ENCODE results near the gene HOXA4.

HOXA4 gene

DNA sequence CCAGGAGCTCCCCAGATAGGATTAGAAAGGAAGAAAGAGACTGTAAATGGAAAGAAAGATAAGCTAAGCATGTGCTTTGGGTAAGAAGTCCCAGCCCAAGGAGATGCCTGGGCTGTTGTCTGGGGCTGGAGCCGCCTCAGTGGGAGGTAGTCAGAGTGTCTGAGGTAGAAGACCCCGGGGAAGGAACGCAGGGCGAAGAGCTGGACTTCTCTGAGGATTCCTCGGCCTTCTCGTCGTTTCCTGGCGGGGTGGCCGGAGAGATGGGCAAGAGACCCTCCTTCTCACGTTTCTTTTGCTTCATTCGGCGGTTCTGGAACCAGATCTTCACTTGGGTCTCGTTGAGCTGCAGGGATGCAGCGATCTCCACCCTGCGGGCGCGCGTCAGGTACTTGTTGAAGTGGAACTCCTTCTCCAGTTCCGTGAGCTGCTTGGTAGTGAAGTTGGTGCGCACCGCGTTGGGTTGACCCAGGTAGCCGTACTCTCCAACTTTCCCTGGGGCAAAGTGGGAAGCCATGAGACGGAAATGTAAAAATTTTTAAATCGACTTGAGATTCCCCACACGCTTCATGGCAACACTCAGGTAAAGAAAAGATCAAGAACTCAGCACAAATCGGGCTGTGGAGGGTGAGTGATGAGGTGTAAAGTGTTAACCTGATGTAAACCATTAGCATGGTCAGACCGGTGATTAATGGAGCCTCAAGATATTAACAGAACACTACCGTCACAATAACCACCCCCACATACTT, 36.1 kb downstream of the HOXA4 start:
- TF ChIP-seq, protein P1, sequence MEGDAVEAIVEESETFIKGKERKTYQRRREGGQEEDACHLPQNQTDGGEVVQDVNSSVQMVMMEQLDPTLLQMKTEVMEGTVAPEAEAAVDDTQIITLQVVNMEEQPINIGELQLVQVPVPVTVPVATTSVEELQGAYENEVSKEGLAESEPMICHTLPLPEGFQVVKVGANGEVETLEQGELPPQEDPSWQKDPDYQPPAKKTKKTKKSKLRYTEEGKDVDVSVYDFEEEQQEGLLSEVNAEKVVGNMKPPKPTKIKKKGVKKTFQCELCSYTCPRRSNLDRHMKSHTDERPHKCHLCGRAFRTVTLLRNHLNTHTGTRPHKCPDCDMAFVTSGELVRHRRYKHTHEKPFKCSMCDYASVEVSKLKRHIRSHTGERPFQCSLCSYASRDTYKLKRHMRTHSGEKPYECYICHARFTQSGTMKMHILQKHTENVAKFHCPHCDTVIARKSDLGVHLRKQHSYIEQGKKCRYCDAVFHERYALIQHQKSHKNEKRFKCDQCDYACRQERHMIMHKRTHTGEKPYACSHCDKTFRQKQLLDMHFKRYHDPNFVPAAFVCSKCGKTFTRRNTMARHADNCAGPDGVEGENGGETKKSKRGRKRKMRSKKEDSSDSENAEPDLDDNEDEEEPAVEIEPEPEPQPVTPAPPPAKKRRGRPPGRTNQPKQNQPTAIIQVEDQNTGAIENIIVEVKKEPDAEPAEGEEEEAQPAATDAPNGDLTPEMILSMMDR (IDR thresholded peaks at IDR 0.05; ENCODE audit: low read depth, low read length, missing control alignments) = no peak
- H3K27me3 ChIP-seq (replicated peaks) = peaks cover 92% of the 10 kb centered on the region
- in situ Hi-C loops (cut with HindIII; ENCODE audit: low pct_ligation_motif_present, low sequenced_read_pairs) = no loop called here
- H3K36me3 ChIP-seq (replicated peaks) = no peaks in the 10 kb centered on the region
- H3K27ac ChIP-seq = no peak overlapping the region
- no peak for DNase-seq
- no peak overlapping the region for H3K4me3 ChIP-seq (ENCODE audit: low read depth, low read length)

GRCh38 chr7:27093184-27093895, 37.2 kb downstream of the HOXA4 start:
- in situ Hi-C loops (cut with HindIII; ENCODE audit: low pct_ligation_motif_present, low sequenced_read_pairs) = no loop called here
- Histone ChIP-seq H3K27me3 (replicated peaks) (peaks cover 89% of the 10 kb centered on the region), H3K36me3 (replicated peaks) (no peaks in the 10 kb centered on the region), H3K4me3 (ENCODE audit: low read depth, low read length) (no peak overlapping the region), H3K27ac (no peak overlapping the region)
- DNase-seq = no peak
- TF ChIP-seq, protein P1 (IDR thresholded peaks at IDR 0.05; ENCODE audit: low read depth, low read length, missing control alignments) = no peak

DNA sequence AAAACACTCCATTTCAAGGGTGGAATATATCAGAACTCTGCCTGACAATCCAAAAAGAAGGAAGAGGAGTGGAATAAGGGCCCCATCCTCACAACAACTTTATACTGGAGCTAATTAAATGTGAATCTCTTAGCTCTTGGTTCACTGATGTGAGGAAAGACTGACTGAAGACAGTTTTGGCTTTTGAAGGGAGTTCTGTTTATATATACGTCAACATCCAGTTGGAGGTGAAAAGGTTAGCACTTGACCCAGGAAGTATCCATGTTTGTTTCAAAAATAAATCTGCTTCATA, 37.8 kb downstream of the HOXA4 start:
- H3K4me3 ChIP-seq (ENCODE audit: low read depth, low read length) = no peak overlapping the region
- in situ Hi-C loops (cut with HindIII; ENCODE audit: low pct_ligation_motif_present, low sequenced_read_pairs) = no loop called here
- TF ChIP-seq, protein P1 (IDR thresholded peaks at IDR 0.05; ENCODE audit: low read depth, low read length, missing control alignments) = no peak
- DNase-seq = no peak
- H3K27ac ChIP-seq = no peak overlapping the region
- no peaks in the 10 kb centered on the region for H3K36me3 ChIP-seq (replicated peaks)
- H3K27me3 ChIP-seq (replicated peaks) = peaks cover 89% of the 10 kb centered on the region

- Histone ChIP-seq H3K36me3 (replicated peaks) (no peaks in the 10 kb centered on the region), H3K4me3 (ENCODE audit: low read depth, low read length) (no peak overlapping the region), H3K27me3 (replicated peaks) (peaks cover 89% of the 10 kb centered on the region), H3K27ac (no peak overlapping the region)
- TF ChIP-seq, protein P1 (IDR thresholded peaks at IDR 0.05; ENCODE audit: low read depth, low read length, missing control alignments) = no peak
- no peak for DNase-seq
- in situ Hi-C loops (cut with HindIII; ENCODE audit: low pct_ligation_motif_present, low sequenced_read_pairs) = no loop called here
These were observed 38.4 kb downstream of the HOXA4 start for GRCh38 chr7:27091941-27092818.

DNA sequence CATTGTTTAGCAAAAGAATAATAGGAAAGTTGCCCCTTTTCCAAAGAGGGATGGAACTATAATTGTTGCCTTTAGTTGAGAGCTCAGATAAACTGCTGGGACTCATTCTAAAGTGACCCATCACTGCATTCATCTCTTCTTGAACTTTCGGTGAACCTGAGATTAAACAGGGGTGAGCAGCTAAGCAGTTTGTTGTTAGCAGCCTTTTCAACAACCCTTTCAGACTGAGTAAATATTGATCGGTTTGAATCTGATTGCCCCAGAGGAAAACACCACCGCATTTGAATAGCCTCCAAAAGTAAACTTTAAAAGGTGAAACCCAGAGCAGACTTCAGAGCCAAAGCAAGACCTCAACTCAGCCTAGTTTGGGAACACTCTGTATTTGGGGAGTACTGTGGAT, 39.5 kb downstream of the HOXA4 start:
- in situ Hi-C loops (cut with HindIII; ENCODE audit: low pct_ligation_motif_present, low sequenced_read_pairs) = no loop called here
- no peak for DNase-seq
- Histone ChIP-seq H3K36me3 (replicated peaks) (no peaks in the 10 kb centered on the region), H3K27ac (no peak overlapping the region), H3K4me3 (ENCODE audit: low read depth, low read length) (no peak overlapping the region), H3K27me3 (replicated peaks) (peaks cover 79% of the 10 kb centered on the region)
- TF ChIP-seq, protein P1 (IDR thresholded peaks at IDR 0.05; ENCODE audit: low read depth, low read length, missing control alignments) = no peak
